WTC11 (cell line): Measurements from ENCODE around the gene RAB39A. TPM values are rescaled to one million over a fixed set of nuclear protein-coding genes. Genes with fewer than 3 reads are reported as not detected.

Experiments
- ATAC-seq: fragments of 200-7000 bp; cut with Tn5 transposase; 2 replicates; pipeline ENCODE4 v1.10.0; 2021; ENCODE audit warnings: mild to moderate bottlenecking, moderate library complexity
- CTCF ChIA-PET: fragments of 300-600 bp; sonication (Branson Sonifier 250); formaldehyde crosslinking; loops from one replicate; lab custom pipeline; 2021; ENCODE audit warnings: antibody characterized with exemption; lab: Charles Lee
- POLR2A ChIA-PET: fragments of 350-600 bp; sonication (Branson Sonifier 250); formaldehyde crosslinking; loops from one replicate; lab custom pipeline; 2021; ENCODE audit warnings: antibody characterized with exemption; lab: Charles Lee
- DNase-seq: peaks from one replicate; pipeline ENCODE4 v3.0.0; 2021; ENCODE audit warnings: low spot score
- H3K27ac Mint-ChIP-seq: 2 replicates; pipeline ENCODE4 v1.8.0; 2021; ENCODE audit warnings: mixed read lengths
- H3K27me3 Mint-ChIP-seq: 2 replicates; pipeline ENCODE4 v1.8.0; 2021; ENCODE audit warnings: low read depth, mild to moderate bottlenecking, moderate library complexity, mixed read lengths
- H3K36me3 Mint-ChIP-seq: 2 replicates; pipeline ENCODE4 v1.8.0; 2021; ENCODE audit warnings: mixed read lengths
- H3K4me1 Mint-ChIP-seq: 2 replicates; pipeline ENCODE4 v1.8.0; 2022; ENCODE audit warnings: mixed read lengths
- H3K4me3 Mint-ChIP-seq: 2 replicates; pipeline ENCODE4 v1.8.0; 2021; ENCODE audit warnings: mild to moderate bottlenecking, moderate library complexity, mixed read lengths
- H3K9me3 Mint-ChIP-seq: 2 replicates; pipeline ENCODE4 v1.8.0; 2021; ENCODE audit warnings: mixed read lengths
- ATF1 ChIP-seq: sonication (generic); formaldehyde crosslinking; IDR thresholded peaks from 2 replicates; pipeline ENCODE4 v1.8.1; 2023; ENCODE audit warnings: mild to moderate bottlenecking, moderate library complexity, missing genetic modification reagents
- FOXJ3 ChIP-seq: sonication (generic); formaldehyde crosslinking; IDR thresholded peaks from 2 replicates; pipeline ENCODE4 v1.9.0; 2021; ENCODE audit warnings: missing genetic modification reagents, mild to moderate bottlenecking, borderline replicate concordance
- GABPB1 ChIP-seq: sonication (generic); formaldehyde crosslinking; IDR thresholded peaks from 2 replicates; pipeline ENCODE4 v1.8.1; 2023; ENCODE audit warnings: mild to moderate bottlenecking, missing genetic modification reagents
- JUN ChIP-seq: sonication (generic); formaldehyde crosslinking; IDR thresholded peaks from 2 replicates; pipeline ENCODE4 v1.8.0; 2023; ENCODE audit warnings: mild to moderate bottlenecking, missing genetic modification reagents
- KAT7 ChIP-seq: sonication (generic); formaldehyde crosslinking; IDR thresholded peaks from 2 replicates; pipeline ENCODE4 v1.8.1; 2023; ENCODE audit warnings: missing genetic modification reagents, mild to moderate bottlenecking, borderline replicate concordance
- MXD4 ChIP-seq: fragments of 250-450 bp; sonication (Bioruptor Pico); IDR thresholded peaks from 2 replicates; pipeline ENCODE4 v1.8.0; 2021; ENCODE audit warnings: mild to moderate bottlenecking, moderate library complexity, borderline replicate concordance
- NFE2L1 ChIP-seq: sonication (generic); formaldehyde crosslinking; IDR thresholded peaks from 2 replicates; pipeline ENCODE4 v1.8.1; 2023; ENCODE audit warnings: missing genetic modification reagents
- NR1H2 ChIP-seq: sonication (generic); formaldehyde crosslinking; IDR thresholded peaks from 2 replicates; pipeline ENCODE4 v1.9.0; 2021; ENCODE audit warnings: mild to moderate bottlenecking, moderate library complexity, missing genetic modification reagents
- RELA ChIP-seq: sonication (generic); formaldehyde crosslinking; IDR thresholded peaks from 2 replicates; pipeline ENCODE4 v1.8.1; 2022; ENCODE audit warnings: missing genetic modification reagents, mild to moderate bottlenecking, borderline replicate concordance
- SMAD4 ChIP-seq: sonication (generic); formaldehyde crosslinking; IDR thresholded peaks from 2 replicates; pipeline ENCODE4 v1.8.0; 2022; ENCODE audit warnings: mild to moderate bottlenecking, missing genetic modification reagents
- ZNF121 ChIP-seq: sonication (generic); formaldehyde crosslinking; IDR thresholded peaks from 2 replicates; pipeline ENCODE4 v1.8.0; 2023; ENCODE audit warnings: missing genetic modification reagents
- ZNF138 ChIP-seq: sonication (generic); formaldehyde crosslinking; conservative IDR thresholded peaks from 2 replicates; pipeline ENCODE4 v1.8.1; 2022; ENCODE audit warnings: mild to moderate bottlenecking, moderate library complexity, missing genetic modification reagents
- ZNF396 ChIP-seq: fragments of 250-450 bp; sonication (Bioruptor Pico); IDR thresholded peaks from 2 replicates; pipeline ENCODE4 v1.8.0; 2021; ENCODE audit warnings: mild to moderate bottlenecking, moderate library complexity, borderline replicate concordance
- ZNF416 ChIP-seq: fragments of 250-450 bp; sonication (Bioruptor Pico); IDR thresholded peaks from 2 replicates; pipeline ENCODE4 v1.9.0; 2021; ENCODE audit warnings: mild to moderate bottlenecking, inconsistent platforms
- ZNF671 ChIP-seq: fragments of 250-450 bp; sonication (Bioruptor Pico); IDR thresholded peaks from 2 replicates; pipeline ENCODE4 v1.8.0; 2021; ENCODE audit warnings: mild to moderate bottlenecking
- total RNA-seq: library from RNA; stranded (reverse); gene quantifications from 3 replicates; pipeline ENCODE4 v1.2.3, GENCODE V29; 2021
- TF ChIP-seq, protein P1 (sequence below): sonication (generic); formaldehyde crosslinking; IDR thresholded peaks from 2 replicates; pipeline ENCODE4 v1.8.1; 2023; ENCODE audit warnings: mild to moderate bottlenecking, missing genetic modification reagents, moderate library complexity
- TF ChIP-seq, protein P2 (sequence below): sonication (generic); formaldehyde crosslinking; IDR thresholded peaks from 2 replicates; pipeline ENCODE4 v1.8.1; 2023; ENCODE audit warnings: mild to moderate bottlenecking, moderate library complexity, missing genetic modification reagents
- TF ChIP-seq, protein P3 (sequence below): sonication (generic); formaldehyde crosslinking; IDR thresholded peaks from 2 replicates; pipeline ENCODE4 v1.8.1; 2022; ENCODE audit warnings: missing genetic modification reagents, borderline replicate concordance
- TF ChIP-seq, protein P4 (sequence below): sonication (generic); formaldehyde crosslinking; IDR thresholded peaks from 2 replicates; pipeline ENCODE4 v1.8.0; 2023; ENCODE audit warnings: mild to moderate bottlenecking, missing genetic modification reagents
- TF ChIP-seq, protein P5 (sequence below): sonication (generic); formaldehyde crosslinking; IDR thresholded peaks from 2 replicates; pipeline ENCODE4 v1.8.0; 2022; ENCODE audit warnings: missing genetic modification reagents

RAB39A gene
- total RNA-seq, 1 experiment from 2014 or later, result 12.1 TPM

DNA sequence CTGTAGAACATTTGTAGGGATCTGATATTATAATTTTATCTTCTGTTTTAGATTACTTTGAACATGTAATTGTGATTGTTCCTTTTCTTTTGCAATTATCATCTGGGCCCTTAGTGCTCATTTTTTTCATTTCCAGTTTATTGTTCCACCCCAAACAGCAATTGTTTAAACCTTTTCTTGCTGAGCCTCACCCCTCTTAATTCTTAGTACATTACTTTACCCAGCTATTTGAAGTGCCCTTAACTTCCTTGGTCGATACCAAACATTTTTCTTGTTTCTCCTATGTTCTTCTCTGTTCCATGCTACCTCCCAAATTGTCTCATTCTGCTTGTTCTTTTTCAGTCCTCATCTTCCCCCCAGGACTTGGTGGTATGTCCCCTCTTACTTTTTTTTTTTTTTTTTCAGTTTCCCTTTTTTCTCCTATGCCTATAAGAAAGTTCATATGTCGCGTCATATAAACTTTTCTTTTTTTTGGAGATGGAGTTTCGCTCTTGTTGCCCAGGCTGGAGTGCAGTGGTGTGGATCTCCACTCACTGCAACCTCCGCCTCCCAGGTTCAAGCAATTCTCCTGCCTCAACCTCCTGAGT is 84.0 kb downstream of the RAB39A start:
- ATAC-seq, result no peak
- CTCF ChIA-PET, result interaction anchor here (1.3 kb wide), 1 partner anchor 15 kb away, joined by 4 read pairs; no protein-coding TSS in a partner anchor
- no peaks in the 10 kb centered on the region for H3K27me3 Mint-ChIP-seq
- no peak for DNase-seq
- H3K4me1 Mint-ChIP-seq, result peaks cover 19% of the 10 kb centered on the region
- no peak overlapping the region for H3K4me3 Mint-ChIP-seq
- POLR2A ChIA-PET, result interaction anchor here (0.7 kb wide), 1 partner anchor 15 kb away, joined by 3 read pairs; no protein-coding TSS in a partner anchor
- H3K9me3 Mint-ChIP-seq, result no peaks in the 10 kb centered on the region
- TF ChIP-seq, protein P1, sequence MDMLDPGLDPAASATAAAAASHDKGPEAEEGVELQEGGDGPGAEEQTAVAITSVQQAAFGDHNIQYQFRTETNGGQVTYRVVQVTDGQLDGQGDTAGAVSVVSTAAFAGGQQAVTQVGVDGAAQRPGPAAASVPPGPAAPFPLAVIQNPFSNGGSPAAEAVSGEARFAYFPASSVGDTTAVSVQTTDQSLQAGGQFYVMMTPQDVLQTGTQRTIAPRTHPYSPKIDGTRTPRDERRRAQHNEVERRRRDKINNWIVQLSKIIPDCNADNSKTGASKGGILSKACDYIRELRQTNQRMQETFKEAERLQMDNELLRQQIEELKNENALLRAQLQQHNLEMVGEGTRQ (CRISPR knock-in tag), result no peak
- TF ChIP-seq NR1H2 (CRISPR knock-in tag) (no peak), ZNF396 (CRISPR knock-in tag) (no peak), SMAD4 (no peak), ZNF138 (CRISPR knock-in tag) (no peak), ZNF416 (CRISPR knock-in tag) (no peak), JUN (CRISPR knock-in tag) (no peak), MXD4 (CRISPR knock-in tag) (no peak), GABPB1 (CRISPR knock-in tag) (no peak), ZNF671 (CRISPR knock-in tag) (no peak), KAT7 (CRISPR knock-in tag) (no peak), ATF1 (no peak), FOXJ3 (no peak), RELA (CRISPR knock-in tag) (no peak), ZNF121 (CRISPR knock-in tag) (no peak), NFE2L1 (CRISPR knock-in tag) (no peak)
- TF ChIP-seq, protein P2, sequence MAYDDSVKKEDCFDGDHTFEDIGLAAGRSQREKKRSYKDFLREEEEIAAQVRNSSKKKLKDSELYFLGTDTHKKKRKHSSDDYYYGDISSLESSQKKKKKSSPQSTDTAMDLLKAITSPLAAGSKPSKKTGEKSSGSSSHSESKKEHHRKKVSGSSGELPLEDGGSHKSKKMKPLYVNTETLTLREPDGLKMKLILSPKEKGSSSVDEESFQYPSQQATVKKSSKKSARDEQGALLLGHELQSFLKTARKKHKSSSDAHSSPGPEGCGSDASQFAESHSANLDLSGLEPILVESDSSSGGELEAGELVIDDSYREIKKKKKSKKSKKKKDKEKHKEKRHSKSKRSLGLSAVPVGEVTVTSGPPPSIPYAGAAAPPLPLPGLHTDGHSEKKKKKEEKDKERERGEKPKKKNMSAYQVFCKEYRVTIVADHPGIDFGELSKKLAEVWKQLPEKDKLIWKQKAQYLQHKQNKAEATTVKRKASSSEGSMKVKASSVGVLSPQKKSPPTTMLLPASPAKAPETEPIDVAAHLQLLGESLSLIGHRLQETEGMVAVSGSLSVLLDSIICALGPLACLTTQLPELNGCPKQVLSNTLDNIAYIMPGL (CRISPR knock-in tag), result no peak
- TF ChIP-seq, protein P3, sequence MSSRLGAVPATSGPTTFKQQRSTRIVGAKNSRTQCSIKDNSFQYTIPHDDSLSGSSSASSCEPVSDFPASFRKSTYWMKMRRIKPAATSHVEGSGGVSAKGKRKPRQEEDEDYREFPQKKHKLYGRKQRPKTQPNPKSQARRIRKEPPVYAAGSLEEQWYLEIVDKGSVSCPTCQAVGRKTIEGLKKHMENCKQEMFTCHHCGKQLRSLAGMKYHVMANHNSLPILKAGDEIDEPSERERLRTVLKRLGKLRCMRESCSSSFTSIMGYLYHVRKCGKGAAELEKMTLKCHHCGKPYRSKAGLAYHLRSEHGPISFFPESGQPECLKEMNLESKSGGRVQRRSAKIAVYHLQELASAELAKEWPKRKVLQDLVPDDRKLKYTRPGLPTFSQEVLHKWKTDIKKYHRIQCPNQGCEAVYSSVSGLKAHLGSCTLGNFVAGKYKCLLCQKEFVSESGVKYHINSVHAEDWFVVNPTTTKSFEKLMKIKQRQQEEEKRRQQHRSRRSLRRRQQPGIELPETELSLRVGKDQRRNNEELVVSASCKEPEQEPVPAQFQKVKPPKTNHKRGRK (CRISPR knock-in tag), result no peak
- TF ChIP-seq, protein P4, sequence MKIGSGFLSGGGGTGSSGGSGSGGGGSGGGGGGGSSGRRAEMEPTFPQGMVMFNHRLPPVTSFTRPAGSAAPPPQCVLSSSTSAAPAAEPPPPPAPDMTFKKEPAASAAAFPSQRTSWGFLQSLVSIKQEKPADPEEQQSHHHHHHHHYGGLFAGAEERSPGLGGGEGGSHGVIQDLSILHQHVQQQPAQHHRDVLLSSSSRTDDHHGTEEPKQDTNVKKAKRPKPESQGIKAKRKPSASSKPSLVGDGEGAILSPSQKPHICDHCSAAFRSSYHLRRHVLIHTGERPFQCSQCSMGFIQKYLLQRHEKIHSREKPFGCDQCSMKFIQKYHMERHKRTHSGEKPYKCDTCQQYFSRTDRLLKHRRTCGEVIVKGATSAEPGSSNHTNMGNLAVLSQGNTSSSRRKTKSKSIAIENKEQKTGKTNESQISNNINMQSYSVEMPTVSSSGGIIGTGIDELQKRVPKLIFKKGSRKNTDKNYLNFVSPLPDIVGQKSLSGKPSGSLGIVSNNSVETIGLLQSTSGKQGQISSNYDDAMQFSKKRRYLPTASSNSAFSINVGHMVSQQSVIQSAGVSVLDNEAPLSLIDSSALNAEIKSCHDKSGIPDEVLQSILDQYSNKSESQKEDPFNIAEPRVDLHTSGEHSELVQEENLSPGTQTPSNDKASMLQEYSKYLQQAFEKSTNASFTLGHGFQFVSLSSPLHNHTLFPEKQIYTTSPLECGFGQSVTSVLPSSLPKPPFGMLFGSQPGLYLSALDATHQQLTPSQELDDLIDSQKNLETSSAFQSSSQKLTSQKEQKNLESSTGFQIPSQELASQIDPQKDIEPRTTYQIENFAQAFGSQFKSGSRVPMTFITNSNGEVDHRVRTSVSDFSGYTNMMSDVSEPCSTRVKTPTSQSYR, result no peak
- TF ChIP-seq, protein P5, sequence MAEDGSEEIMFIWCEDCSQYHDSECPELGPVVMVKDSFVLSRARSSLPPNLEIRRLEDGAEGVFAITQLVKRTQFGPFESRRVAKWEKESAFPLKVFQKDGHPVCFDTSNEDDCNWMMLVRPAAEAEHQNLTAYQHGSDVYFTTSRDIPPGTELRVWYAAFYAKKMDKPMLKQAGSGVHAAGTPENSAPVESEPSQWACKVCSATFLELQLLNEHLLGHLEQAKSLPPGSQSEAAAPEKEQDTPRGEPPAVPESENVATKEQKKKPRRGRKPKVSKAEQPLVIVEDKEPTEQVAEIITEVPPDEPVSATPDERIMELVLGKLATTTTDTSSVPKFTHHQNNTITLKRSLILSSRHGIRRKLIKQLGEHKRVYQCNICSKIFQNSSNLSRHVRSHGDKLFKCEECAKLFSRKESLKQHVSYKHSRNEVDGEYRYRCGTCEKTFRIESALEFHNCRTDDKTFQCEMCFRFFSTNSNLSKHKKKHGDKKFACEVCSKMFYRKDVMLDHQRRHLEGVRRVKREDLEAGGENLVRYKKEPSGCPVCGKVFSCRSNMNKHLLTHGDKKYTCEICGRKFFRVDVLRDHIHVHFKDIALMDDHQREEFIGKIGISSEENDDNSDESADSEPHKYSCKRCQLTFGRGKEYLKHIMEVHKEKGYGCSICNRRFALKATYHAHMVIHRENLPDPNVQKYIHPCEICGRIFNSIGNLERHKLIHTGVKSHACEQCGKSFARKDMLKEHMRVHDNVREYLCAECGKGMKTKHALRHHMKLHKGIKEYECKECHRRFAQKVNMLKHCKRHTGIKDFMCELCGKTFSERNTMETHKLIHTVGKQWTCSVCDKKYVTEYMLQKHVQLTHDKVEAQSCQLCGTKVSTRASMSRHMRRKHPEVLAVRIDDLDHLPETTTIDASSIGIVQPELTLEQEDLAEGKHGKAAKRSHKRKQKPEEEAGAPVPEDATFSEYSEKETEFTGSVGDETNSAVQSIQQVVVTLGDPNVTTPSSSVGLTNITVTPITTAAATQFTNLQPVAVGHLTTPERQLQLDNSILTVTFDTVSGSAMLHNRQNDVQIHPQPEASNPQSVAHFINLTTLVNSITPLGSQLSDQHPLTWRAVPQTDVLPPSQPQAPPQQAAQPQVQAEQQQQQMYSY (CRISPR knock-in tag), result no peak
- H3K27ac Mint-ChIP-seq, result no peak overlapping the region
- no peaks in the 10 kb centered on the region for H3K36me3 Mint-ChIP-seq

Other genes with a start within 250 kb of the RAB39A start
- gene SLN, start 216.4 kb upstream of the RAB39A start, total RNA-seq, result not detected in 3 replicates
- gene SLC35F2, start 69.7 kb upstream of the RAB39A start, total RNA-seq, result 22.0 to 27.1 TPM (median 22.8 TPM) in 3 replicates
- 30.0 to 31.4 TPM (median 30.4 TPM) in 3 replicates for gene CUL5, start 80.5 kb downstream of the RAB39A start, total RNA-seq
- gene ACAT1, start 193.1 kb downstream of the RAB39A start, total RNA-seq, result 31.4 to 39.1 TPM (median 37.1 TPM) in 3 replicates